DMS 273 (cell line): Measurements from ENCODE around the gene ZMIZ2.
"Not testable (repeated sequence)": the region's sequence is repeated elsewhere in the genome, so short reads cannot be mapped to it uniquely, and the experiment has no call there.

Experiments
- DNase-seq: peaks from one replicate; lab custom pipeline; 2025; ENCODE audit not compliant: unreplicated experiment; lab: John Stamatoyannopoulos, UW

ZMIZ2 gene

GRCh38 chr7:44748045-44748947 lies at the start of gene ZMIZ2:
Gene ZMIZ2, plus strand, starts transcription at chr7:44748847. Its CDS starts 7,403 bp downstream, at chr7:44756250.
- peak; percentile 97 for DNase-seq

GRCh38 chr7:44699598-44699997 lies 49.0 kb upstream of the ZMIZ2 start:
- not testable (repeated sequence) for DNase-seq

GRCh38 chr7:44700322-44700721 lies 48.3 kb upstream of the ZMIZ2 start:
- no peak for DNase-seq

- DNase-seq = not testable (repeated sequence)
These were observed 45.3 kb upstream of the ZMIZ2 start for GRCh38 chr7:44703391-44703790.

GRCh38 chr7:44703921-44704320 lies 44.7 kb upstream of the ZMIZ2 start:
- DNase-seq = peak; percentile 41

GRCh38 chr7:44705434-44705833 lies 43.2 kb upstream of the ZMIZ2 start:
- no peak for DNase-seq

- DNase-seq = no peak
These were observed 41.7 kb upstream of the ZMIZ2 start for GRCh38 chr7:44706788-44707557.

- no peak for DNase-seq
These were observed 41.0 kb upstream of the ZMIZ2 start for GRCh38 chr7:44707558-44708230.

- DNase-seq = no peak
These were observed 39.4 kb upstream of the ZMIZ2 start for GRCh38 chr7:44709011-44709915.

- no peak for DNase-seq
These were observed 38.6 kb upstream of the ZMIZ2 start for GRCh38 chr7:44709945-44710596.

GRCh38 chr7:44711528-44711927 lies 37.1 kb upstream of the ZMIZ2 start:
- DNase-seq = no peak

- no peak for DNase-seq
These were observed 36.6 kb upstream of the ZMIZ2 start for GRCh38 chr7:44712012-44712411.

GRCh38 chr7:44713141-44713540 lies 35.5 kb upstream of the ZMIZ2 start:
- DNase-seq = no peak

- DNase-seq = no peak
These were observed 34.8 kb upstream of the ZMIZ2 start for GRCh38 chr7:44713680-44714335.

- DNase-seq = no peak
These were observed 32.4 kb upstream of the ZMIZ2 start for GRCh38 chr7:44716205-44716604.

GRCh38 chr7:44720301-44720700 lies 28.3 kb upstream of the ZMIZ2 start:
- no peak for DNase-seq

- DNase-seq = no peak
These were observed 24.4 kb upstream of the ZMIZ2 start for GRCh38 chr7:44724276-44724675.

- not testable (repeated sequence) for DNase-seq
These were observed 22.4 kb upstream of the ZMIZ2 start for GRCh38 chr7:44726250-44726649.

- no peak for DNase-seq
These were observed 21.3 kb upstream of the ZMIZ2 start for GRCh38 chr7:44727158-44727936.
